GM21381 (cell line): ENCODE measurements around the gene STX2.
"Not testable (repeated sequence)": the region's sequence is repeated elsewhere in the genome, so short reads cannot be mapped to it uniquely, and the experiment has no call there.

Experiments
- ATAC-seq: cut with Tn5 transposase; IDR thresholded peaks from one replicate; pipeline ENCODE4 v1.9.1; 2021; ENCODE audit warnings: mild to moderate bottlenecking, moderate library complexity; ENCODE audit not compliant: unreplicated experiment

STX2 gene

DNA sequence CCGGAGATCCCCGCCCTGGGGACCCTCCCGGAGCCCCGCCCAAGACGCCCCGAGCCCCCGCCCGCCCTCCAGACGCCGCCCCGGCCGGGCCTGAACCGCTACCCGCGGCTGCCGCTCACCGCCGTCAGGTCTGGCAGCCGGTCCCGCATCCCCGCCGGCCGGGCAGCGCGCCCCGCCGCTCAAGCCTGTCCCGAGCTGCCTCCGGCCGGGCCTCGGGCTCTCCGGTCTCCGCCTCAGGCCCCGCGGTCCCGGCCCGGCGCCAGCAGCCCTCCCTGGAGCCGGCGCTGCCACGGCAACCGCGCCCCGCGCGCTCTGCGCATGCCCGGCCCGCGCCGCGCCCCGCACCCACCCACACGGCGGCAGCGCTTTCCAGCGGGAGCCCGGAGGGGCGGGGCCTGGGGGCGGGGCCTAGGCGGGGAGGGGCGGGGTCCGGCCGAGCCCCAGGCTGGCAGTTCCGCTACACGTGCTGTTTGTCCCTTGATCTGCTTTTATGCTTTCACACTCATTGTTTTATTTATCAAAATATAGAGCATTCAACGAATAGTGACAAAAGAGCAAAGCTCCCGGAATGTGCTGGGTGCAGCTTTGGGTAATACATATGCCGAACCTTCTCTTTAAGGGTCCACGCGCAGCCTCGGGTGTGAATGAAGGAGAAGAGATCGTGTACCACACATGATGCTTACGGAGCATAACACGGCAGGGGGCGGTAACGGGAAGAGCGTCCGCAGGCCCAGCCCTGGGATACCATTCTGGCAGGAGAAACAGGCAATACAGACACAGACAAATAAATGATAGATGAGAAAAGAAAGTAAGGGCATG is at the start of gene STX2:
Gene STX2 (minus strand): TSS at position 300 of the 819 bp plus-strand sequence. CDS start 151 bp downstream, at position 149.
- ATAC-seq: peak; percentile 88

DNA sequence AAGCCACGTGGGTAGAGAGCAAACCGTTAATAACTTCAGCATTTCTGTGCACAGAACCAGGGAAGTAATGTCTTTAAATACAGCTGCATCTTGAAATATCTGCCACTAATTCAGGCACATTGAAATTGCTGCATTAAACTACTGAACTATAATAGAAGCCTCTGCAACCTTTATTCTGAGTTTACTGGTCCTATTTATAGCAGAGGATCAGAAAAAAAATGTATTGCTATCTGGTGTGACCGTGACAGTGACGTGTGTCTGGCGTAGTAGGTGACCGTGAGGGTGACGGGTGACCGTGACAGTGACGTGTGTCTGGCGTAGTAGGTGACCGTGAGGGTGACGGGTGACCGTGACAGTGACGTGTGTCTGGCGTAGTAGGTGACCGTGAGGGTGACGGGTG is 48.1 kb upstream of the STX2 start:
- not testable (repeated sequence) for ATAC-seq

DNA sequence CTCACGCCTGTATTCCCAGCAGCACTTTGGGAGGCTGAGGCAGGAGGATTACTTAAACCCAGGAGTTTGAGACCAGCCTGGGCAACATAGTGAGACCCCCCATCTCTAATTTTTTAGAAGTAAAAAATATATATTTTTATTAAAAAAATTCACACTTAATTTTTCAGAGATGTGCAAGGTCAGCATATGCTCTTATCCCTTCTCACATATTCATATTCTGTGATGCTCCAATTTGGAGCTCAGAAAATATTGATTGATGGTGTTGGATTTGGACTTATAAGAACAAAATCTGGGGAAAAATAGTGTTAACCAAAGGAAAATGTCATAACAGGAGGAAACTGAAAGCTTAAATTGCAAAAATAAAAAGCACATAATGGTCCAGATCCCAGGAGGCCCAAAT is 42.5 kb upstream of the STX2 start:
- no peak for ATAC-seq

DNA sequence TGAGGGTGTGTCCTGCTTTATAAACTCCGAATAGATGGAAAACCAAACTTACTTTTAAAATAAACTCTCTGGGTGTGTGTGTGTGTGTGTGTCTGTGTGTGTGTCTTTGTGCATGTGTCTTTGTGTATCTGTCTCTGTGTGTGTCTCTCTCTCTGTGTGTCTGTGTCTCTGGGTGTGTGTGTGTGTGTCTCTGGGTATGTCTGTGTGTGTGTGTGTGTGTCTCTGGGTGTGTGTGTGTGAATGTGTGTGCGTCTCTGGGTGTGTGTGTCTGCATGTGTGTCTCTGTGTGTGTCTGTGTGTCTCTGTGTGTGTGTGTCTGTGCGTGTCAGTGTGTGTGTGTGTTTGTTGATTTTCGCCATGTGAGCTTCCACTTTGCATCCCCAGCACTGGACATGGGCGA is 42.0 kb upstream of the STX2 start:
- no peak for ATAC-seq

DNA sequence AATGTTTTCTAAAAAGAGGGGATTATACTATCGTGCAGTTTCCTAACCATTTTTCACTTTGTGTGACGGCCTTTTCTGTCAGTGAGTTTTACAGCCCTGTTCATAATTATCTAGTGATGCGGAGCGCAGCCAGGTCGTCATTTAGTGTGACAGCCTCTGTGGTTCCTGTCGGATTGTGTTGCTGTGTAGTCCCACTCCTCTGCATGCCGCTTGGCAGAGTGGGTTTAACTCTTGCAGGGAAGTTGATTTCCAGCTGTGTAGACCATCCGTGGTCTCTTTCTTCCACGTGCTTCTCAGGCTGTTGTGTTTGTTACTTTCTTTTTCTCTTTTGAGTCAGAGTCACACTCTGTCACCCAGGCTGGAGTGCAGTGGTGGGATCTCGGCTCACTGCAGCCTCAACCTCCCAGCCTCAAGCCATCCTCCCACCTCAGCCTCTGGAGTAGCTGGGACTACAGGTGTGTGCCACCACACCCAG is 41.4 kb upstream of the STX2 start:
- ATAC-seq: peak; percentile 46

DNA sequence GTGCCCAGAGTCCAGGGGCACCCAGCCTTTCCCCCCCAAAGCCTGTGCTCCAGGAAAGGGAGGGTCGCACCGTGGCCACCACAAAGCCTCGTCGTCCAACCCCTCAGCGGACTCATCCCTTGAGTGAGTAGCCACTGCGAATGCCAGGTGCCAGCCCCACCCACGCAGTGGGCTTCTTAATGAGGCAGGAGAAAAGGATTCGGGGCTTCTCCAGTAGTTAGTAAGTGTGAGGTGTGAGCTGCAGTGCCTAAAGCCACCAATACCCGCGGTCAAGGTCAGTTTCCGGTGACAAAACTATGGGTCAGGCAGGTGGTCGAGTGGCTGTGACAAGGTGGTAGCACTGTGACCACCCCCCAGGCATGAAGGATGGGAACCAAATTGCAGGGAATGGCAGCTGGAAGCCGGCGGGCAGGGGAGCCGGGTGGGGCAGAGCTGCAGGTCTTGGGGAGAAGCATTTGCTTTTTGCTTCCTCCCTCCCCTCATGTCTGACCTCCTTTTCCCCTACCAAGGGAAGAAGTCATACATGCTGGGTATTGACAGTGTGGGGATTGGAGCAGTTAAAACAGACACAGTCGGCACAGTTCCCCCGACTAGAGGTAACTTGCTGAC is 40.8 kb upstream of the STX2 start:
- peak; percentile 26 for ATAC-seq

DNA sequence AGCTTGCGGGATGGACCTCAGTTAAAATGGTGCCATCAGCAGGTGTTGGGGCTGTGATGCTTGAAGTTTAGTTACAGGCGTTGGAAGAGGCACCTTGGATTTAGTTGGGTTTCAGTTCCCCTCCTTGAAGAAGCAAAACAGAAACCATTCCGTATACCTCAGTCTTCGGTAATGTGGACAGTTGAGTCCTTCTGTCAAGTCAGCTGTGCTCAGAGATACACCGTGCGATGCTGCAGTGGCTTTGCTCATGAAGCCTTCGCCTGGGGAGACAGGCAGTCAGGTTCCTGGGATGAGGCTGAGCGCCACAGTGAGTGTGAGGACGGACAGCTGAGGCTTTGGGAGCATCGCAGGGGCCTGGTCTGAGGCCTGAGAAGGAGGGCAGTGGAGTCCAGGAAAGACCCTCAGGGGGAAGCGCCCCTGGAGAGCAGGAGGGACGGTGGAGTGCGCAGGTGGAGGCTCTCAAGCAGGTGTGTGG is 40.2 kb upstream of the STX2 start:
- peak; percentile 78 for ATAC-seq

DNA sequence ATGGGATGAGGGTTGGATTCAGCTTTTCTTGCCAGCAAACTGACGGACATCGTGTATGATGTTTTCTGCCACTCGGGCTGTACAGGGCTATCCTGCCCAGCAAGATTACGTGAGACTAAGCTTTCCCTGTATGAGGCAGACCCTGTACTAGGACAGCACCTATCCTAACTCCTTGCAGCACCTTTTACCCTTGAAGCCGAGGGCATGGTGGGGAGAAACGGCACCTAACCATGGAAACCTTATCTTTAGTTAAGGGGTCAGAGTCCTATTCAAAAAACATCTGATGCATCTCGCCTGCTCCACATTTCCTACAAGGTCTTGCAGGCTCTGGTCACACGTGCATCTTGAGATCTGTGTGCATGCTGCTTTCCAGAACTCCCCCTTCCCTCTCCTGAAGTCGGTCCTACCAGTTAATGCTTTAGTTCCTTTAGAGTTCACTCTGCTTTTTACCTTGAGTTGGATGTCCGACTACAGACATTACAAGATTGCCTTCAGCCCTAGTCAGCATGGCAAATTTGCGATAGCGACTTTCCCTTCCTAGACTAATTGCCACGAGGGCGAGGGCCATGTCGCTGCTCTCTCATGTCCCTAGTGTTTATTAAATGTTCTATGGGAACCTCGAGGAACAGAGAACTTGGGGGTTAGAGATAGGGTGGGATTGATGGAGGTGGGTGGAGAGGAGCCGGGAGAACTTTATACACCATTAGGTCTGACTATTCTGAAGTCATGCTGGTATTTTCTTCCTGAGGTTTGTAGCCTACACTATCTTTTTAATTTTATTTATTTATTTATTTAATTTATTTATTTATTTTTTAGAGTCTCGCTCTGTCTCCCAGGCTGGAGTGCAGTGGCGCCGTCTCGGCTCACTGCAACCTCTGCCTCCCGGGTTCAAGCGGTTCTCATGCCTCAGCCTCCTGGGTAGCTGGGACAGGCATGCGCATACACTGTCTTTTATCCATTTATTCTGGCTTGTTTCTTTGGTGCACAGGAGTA is 39.4 kb upstream of the STX2 start:
- no peak for ATAC-seq

DNA sequence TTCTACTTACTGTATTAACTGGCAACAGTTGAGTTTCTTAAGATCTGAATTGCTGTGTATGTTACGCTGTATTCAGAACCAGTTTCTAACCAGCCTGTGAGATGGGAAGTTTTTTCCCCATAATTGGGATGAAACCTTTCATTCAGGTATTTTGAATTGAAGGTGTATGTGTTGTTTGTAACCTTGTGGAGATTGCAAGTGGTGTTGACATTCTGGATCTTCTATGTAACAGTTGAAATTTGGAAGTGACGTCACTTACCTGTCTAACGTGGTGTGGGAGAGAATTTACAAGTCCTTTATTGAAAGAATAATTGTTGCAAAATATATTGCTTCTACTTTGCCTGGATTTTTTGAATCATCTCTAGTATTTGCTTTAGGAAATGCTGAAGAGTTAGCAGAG is 38.3 kb upstream of the STX2 start:
- ATAC-seq: no peak

DNA sequence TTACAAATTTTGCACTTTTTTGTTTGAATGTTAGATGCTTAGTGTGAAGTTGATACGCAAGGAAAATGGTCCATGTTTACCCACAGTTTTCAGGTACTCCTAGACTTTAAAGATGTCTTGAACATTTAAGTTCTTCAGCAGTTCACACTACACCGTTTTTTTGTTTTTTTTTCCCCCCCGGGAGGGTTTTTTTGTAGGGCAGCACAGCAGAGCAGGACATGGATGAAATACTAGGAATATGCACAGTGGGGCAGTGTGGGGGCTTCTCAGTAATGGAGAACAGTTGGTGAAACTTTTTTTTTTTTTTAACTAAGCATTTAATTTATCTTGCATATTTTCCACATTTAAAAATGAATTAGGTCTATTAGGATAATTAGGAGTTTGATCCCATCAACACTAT is 37.7 kb upstream of the STX2 start:
- ATAC-seq: no peak

DNA sequence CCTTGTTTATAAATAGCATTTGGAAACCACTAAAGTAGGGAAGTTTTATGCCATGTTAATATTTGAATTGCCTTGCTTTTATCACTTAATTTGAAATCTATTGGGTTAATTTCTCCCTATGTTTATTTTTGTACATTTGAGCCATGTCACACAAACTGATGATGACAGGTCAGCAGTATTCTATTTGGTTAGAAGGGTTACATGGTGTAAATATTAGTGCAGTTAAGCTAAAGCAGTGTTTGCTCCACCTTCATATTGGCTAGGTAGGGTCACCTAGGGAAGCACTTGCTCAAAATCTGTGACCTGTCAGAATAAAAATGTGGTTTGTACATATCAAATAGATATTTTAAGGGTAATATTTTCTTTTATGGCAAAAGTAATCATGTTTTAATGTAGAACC is 37.2 kb upstream of the STX2 start:
- ATAC-seq: no peak

DNA sequence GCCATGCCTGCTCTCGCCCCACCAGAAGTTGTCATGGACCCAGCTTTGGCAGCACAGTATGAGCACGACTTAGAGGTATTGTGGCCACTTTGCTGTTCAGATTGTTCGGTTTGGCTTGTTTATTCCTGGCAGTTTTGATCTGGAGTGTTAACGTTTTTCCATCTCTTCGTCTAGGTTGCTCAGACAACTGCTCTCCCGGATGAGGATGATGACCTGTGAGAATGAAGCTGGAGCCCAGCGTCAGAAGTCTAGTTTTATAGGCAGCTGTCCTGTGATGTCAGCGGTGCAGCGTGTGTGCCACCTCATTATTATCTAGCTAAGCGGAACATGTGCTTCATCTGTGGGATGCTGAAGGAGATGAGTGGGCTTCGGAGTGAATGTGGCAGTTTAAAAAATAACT is 36.7 kb upstream of the STX2 start:
- not testable (repeated sequence) for ATAC-seq

DNA sequence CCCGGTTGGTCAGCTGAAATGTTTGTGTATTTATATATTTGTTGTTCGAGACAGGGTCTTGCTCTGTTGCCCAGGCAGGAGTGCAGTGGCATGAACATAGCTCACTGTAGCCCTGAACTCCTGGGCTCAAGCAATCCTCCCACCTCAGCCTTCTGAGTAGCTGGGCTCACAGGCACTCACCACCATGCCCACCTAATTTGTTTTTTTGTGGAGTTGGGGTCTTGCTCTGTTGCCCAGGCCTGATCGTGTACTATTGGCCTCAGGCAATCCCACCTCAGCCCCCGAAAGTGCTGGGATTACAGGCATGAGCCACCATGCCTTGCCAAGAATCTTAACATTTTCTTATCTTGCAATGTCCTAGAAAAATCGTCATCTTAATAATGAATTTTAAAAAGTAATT is 36.1 kb upstream of the STX2 start:
- no peak for ATAC-seq

DNA sequence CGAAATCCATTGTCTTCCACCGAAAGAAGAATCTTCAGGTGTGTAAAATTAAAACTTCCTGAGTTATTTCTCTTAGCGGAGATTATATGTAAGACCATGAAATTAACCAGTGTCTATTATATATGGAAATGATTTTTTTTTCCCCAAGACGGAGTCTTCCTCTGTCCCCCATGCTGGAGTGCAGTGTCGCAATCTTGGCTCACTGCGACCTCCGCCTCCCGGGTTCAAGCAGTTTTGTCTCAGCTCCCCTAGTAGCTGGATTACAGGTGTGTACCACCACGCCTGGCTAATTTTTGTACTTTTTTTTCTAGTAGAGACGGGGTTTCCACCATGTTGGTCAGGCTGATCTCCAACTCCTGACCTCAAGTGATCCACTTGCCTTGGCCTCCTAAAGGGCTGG is 35.6 kb upstream of the STX2 start:
- no peak for ATAC-seq

DNA sequence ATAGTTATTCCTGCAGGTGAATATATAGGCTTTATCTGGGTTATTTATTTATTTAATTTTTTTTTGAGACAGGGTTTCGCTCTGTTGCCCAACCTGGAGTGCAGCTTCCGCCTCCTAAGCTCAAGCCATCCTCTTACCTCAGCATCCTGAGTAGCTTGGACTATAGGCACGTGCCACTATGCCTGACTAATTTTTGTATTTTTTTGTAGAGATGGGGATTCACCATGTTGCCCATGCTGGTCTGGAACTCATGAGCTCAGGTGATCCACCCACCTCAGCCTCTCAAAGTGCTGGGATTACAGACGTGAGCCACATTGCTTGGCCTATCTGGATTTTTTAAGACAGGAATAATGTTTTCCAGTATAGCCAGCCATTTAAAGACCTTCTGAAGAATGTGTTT is 34.8 kb upstream of the STX2 start:
- no peak for ATAC-seq

DNA sequence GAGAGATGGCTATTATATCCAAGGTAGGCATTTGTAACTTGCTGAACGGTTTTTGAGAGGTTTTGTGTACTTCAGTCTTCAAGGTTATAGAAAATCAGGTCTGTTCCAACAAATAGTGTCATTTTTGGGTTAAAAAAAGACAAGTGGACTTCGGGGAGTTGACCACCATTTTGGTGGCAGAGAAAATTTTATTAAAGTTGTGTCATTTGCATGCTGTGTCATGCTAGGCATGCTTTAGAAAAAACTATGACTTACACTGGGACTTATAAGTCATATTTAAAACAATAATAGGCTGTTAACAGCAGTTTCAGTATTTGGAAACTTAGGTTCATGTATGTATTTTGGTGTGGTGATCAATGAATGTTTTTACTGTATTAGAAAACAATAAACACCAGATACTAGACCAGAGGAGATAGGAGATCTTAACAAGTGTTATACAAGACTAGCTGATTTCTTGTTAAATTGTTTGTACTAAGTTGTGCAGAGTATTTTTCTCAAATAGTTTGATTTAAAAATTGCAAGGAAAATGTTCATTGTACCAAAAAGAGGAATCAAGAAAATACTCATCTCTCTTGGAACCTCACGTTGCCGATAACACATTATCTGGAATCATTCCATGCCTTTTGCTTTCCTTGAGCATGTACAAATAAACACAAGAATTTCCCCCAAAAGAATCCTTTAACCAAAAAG is 34.2 kb upstream of the STX2 start:
- no peak for ATAC-seq

DNA sequence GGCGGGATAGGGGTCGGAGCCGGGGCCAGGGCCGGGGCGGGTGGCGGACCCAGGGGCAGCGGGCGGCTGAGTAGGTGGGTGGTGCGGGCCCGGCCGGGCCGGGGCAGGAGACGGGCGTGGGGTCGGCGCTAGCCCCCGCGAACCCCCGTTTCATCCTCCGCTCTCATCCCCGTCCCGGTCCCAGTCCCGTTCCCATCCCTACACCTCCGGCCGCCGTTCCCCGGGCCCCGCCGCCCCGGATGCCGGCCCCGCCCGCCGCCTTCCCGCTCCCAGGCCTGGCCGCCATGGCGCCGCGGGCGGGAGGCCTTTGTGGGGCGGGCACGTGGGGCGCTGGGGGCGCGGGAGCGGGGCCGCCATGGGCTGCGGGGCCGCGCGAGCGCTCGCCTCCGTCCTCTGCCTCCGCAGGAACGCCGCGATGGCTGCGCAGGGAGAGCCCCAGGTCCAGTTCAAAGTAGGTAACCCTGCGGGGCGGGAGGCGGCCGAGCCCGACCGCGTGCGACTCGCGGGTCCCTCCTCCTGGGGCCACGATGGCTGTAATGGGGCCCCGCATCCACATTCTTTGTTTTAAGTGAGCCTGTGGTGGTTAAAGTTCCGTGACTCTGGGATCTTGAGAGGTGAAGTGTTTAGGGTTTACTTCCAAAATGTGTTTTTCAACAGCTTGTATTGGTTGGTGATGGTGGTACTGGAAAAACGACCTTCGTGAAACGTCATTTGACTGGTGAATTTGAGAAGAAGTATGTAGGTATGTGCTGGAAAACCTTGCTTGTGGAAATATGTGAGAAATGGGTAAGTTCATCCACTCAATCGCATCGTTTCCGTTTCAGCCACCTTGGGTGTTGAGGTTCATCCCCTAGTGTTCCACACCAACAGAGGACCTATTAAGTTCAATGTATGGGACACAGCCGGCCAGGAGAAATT is 33.4 kb upstream of the STX2 start:
- ATAC-seq: peak; percentile 30

DNA sequence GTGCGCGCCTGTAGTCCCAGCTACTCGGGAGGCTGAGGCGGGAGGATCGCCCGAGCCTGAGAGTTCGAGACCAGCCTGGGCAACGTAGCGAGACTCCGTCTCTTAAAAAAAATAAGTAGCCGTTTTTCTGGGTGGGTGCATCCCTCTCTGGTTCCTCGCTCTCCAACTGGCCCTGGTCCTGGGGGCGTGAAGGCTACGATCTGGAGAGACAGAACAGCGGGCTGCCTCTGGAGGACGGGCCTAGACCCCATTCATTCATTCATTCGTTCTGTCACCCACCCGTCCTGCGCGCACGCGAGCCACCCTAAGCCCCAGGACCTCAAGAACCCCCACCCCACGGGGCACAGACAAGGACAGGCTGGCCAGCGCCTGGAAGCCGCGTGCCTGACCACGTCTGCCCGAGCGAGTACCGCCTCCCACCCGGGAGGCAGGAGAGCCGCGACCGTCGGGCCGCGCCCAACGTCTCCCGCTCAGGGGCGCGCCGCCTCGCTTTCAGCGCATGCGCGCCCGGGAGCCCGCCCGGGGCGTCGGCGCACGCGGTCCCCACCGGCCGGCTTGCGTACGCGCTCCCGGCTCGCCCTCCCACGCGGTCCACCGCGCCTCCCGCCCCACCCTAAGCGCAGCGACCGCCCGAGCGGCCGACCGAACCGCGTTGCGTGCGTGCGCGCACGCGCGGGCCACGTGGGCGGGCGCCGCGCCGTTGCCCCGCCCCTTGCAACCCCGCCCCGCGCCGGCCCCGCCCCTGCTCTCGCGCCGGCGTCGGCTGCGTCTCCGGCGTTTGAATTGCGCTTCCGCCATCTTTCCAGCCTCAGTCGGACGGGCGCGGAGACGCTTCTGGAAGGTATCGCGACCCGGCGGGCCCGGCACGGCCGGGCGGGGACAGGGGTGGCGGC is 32.5 kb upstream of the STX2 start, which contains the start of gene RAN:
Gene RAN (plus strand): TSS at position 781 of the 893 bp plus-strand sequence. CDS start 528 bp downstream, outside the sequence.
- ATAC-seq: peak; percentile 68
